Endothelial cell (in vitro differentiated cells): Measurements from ENCODE around the gene SLC27A6. TPM values are rescaled to one million over a fixed set of nuclear protein-coding genes. Genes with fewer than 3 reads are reported as not detected.

Experiments
- DNase-seq: peaks from one replicate; pipeline ENCODE4 v3.0.0; 2021; ENCODE audit warnings: low spot score
- H3K27ac Mint-ChIP-seq: one replicate; pipeline ENCODE4 v1.8.0; 2021; ENCODE audit warnings: mixed read lengths, inconsistent platforms; ENCODE audit not compliant: unreplicated experiment
- H3K27me3 Mint-ChIP-seq: one replicate; pipeline ENCODE4 v1.8.0; 2021; ENCODE audit warnings: mild to moderate bottlenecking, moderate library complexity, mixed read lengths, inconsistent platforms; ENCODE audit not compliant: unreplicated experiment
- H3K36me3 Mint-ChIP-seq: one replicate; pipeline ENCODE4 v1.8.0; 2021; ENCODE audit warnings: mild to moderate bottlenecking, low read depth, mixed read lengths, inconsistent platforms; ENCODE audit not compliant: unreplicated experiment
- H3K4me1 Mint-ChIP-seq: one replicate; pipeline ENCODE4 v1.8.0; 2021; ENCODE audit warnings: mild to moderate bottlenecking, mixed read lengths, inconsistent platforms; ENCODE audit not compliant: unreplicated experiment
- H3K4me3 Mint-ChIP-seq: one replicate; pipeline ENCODE4 v1.8.0; 2021; ENCODE audit warnings: mild to moderate bottlenecking, mixed read lengths, inconsistent platforms; ENCODE audit not compliant: unreplicated experiment
- H3K9me3 Mint-ChIP-seq: one replicate; pipeline ENCODE4 v1.8.0; 2021; ENCODE audit warnings: mixed read lengths, inconsistent platforms; ENCODE audit not compliant: unreplicated experiment
- CTCF ChIP-seq: fragments of 200-600 bp; sonication (generic); IDR thresholded peaks from one replicate; pipeline ENCODE4 v1.5.0; 2021; ENCODE audit warnings: antibody characterized with exemption; ENCODE audit not compliant: unreplicated experiment
- total RNA-seq: library from RNA; stranded (reverse); fragmentation: NEBNext Ultra II Directional; extraction: Animal tissue kit (Norgen Biotek cat#: 25700); gene quantifications from one replicate; pipeline ENCODE4 v1.2.1, GENCODE V29; 2021; ENCODE audit not compliant: unreplicated experiment

SLC27A6 gene
- total RNA-seq, 1 donor from 2014 or later = 0.28 TPM

- TF ChIP-seq CTCF = no peak
- Mint-ChIP-seq H3K27me3 (no peaks in the 10 kb centered on the region), H3K36me3 (no peaks in the 10 kb centered on the region), H3K4me1 (no peaks in the 10 kb centered on the region), H3K27ac (no peak overlapping the region), H3K9me3 (no peaks in the 10 kb centered on the region), H3K4me3 (no peak overlapping the region)
- DNase-seq = no peak
These were observed 104.0 kb downstream of the SLC27A6 start for GRCh38 chr5:129069292-129069691.

GRCh38 chr5:129073111-129073510 is 107.8 kb downstream of the SLC27A6 start:
- Mint-ChIP-seq H3K27ac (no peak overlapping the region), H3K9me3 (no peaks in the 10 kb centered on the region), H3K27me3 (no peaks in the 10 kb centered on the region), H3K4me1 (no peaks in the 10 kb centered on the region), H3K4me3 (no peak overlapping the region), H3K36me3 (no peaks in the 10 kb centered on the region)
- no peak for TF ChIP-seq CTCF
- no peak for DNase-seq

- Mint-ChIP-seq H3K36me3 (no peaks in the 10 kb centered on the region), H3K4me1 (no peaks in the 10 kb centered on the region)
- TF ChIP-seq CTCF = no peak
These were observed 109.6 kb downstream of the SLC27A6 start for GRCh38 chr5:129074903-129075302.

GRCh38 chr5:129077433-129078075 is 112.3 kb downstream of the SLC27A6 start:
- Mint-ChIP-seq H3K27ac (no peak overlapping the region), H3K4me1 (no peaks in the 10 kb centered on the region), H3K4me3 (no peak overlapping the region), H3K36me3 (no peaks in the 10 kb centered on the region), H3K9me3 (no peaks in the 10 kb centered on the region), H3K27me3 (no peaks in the 10 kb centered on the region)
- DNase-seq = no peak
- TF ChIP-seq CTCF = no peak

More at GRCh38 chr5:129074903-129075302, 109.6 kb downstream of the SLC27A6 start:
- no peak for DNase-seq
- Mint-ChIP-seq H3K27me3 (no peaks in the 10 kb centered on the region), H3K4me3 (no peak overlapping the region), H3K9me3 (no peaks in the 10 kb centered on the region), H3K27ac (no peak overlapping the region)

GRCh38 chr5:129078247-129078646 is 113.0 kb downstream of the SLC27A6 start:
- H3K9me3 Mint-ChIP-seq = no peaks in the 10 kb centered on the region
- H3K4me1 Mint-ChIP-seq = no peaks in the 10 kb centered on the region
- no peaks in the 10 kb centered on the region for H3K36me3 Mint-ChIP-seq
- DNase-seq = no peak
- no peak overlapping the region for H3K4me3 Mint-ChIP-seq
- H3K27ac Mint-ChIP-seq = no peak overlapping the region
- H3K27me3 Mint-ChIP-seq = no peaks in the 10 kb centered on the region
- no peak for TF ChIP-seq CTCF
